HG03097 (cell line): ENCODE data around the gene GPC1.

Experiments
- ATAC-seq: cut with Tn5 transposase; IDR thresholded peaks from one replicate; pipeline ENCODE4 v1.9.1; 2021; ENCODE audit not compliant: unreplicated experiment, low FRiP score

Gene GPC1

DNA sequence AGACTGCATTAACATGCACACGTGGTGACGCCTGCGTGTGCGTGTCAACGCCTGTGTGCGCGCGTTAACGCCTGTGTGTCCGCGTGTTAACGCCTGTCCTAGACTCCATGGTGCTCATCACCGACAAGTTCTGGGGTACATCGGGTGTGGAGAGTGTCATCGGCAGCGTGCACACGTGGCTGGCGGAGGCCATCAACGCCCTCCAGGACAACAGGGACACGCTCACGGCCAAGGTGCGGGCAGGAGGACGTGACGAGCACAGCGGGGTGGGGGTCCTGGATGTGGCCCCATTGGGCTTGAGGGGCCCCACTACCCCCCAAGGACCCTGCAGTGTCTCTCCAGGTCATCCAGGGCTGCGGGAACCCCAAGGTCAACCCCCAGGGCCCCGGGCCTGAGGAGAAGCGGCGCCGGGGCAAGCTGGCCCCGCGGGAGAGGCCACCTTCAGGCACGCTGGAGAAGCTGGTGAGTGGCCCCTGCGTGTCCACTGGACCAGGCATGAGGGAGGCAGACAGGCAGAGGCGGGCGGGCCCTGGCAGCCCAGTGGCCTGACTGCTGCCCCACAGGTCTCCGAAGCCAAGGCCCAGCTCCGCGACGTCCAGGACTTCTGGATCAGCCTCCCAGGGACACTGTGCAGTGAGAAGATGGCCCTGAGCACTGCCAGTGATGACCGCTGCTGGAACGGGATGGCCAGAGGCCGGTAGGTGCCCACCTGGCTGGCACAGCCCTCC lies 29.2 kb downstream of the GPC1 start:
- no peak for ATAC-seq

- ATAC-seq = no peak
Observed at GRCh38 chr2:240465268-240465764, 29.9 kb downstream of the GPC1 start.

GRCh38 chr2:240465765-240466578 lies 30.5 kb downstream of the GPC1 start:
- no peak for ATAC-seq

- ATAC-seq = no peak
Observed at GRCh38 chr2:240466579-240467148, 31.2 kb downstream of the GPC1 start.

DNA sequence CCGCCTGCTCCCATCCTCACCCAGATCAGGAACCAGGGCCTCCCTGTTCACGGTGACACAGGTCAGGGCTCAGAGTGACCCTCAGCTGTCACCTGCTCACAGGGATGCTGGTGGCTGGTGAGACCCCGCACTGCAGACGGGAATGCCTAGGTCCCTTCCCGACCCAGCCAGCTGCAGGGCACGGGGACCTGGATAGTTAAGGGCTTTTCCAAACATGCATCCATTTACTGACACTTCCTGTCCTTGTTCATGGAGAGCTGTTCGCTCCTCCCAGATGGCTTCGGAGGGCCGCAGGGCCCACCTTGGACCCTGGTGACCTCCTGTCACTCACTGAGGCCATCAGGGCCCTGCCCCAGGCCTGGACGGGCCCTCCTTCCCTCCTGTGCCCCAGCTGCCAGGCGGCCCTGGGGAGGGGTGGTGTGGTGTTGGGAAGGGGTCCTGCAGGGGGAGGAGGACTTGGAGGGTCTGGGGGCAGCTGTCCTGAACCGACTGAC lies 31.7 kb downstream of the GPC1 start:
- ATAC-seq = no peak

GRCh38 chr2:240467659-240468302 lies 32.3 kb downstream of the GPC1 start:
- no peak for ATAC-seq

DNA sequence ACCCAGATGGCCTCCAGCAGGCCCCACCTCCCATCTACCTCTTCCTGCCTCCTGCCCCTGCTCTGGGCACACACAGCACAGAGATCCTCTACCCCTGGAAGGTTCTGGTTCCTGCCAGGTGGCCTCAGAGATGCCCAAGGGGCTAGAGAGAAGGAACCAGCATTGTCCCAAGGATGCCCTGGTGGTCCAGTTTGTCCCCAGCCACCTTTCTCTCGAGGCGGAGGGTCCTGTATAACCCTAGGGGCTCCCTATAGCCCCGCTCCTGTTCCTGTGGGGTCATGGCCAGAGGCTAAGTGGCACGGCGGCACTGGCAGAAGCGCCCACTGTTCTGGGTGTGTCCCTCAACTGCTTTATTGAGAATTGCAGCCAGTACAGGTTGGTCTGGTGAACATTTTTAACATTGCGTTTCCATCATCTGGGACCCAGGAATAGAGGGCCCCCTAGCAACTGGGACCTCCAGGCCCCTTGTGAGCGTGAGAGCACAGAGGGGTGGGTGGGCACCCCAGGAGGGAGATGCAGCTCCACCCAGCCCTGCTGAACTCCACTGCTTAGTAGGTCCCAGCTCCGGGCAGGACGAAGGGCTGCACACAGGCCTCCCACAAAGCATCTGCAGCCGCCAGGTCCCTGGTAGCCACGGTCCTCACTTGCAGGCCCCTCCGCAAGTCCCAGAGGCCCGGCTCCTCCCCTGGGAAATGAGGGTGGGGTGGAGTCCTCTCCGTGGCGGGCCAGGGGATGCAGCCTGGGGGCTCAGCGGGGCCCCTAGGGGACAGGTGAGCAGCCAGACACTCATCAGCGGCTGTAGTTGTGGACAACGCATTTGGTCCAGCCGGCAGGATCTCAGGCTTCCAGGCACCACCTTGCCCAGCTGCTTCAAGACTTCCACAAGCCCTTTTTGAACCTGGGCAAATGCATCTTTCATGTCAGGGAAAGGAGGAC lies 33.1 kb downstream of the GPC1 start:
- no peak for ATAC-seq

DNA sequence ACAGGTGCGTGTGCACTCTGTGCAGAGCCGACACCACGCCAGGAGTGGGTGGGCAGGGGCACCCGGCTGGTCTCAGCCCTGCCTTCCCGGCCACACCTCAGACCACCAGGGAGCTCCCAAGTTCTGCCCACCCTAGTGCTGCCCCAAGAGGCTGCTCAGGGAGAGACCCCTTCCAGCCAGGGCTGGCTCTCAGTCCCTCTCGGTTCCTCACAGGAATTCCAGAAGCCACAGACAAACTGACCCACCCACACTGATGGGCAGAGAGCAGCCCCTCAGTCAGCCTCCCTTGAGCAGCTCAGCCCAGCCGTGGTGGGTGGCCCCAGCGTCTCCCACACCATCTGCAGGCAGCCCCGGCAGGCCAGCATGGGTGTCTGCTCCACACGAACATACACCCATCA lies 33.8 kb downstream of the GPC1 start:
- no peak for ATAC-seq

DNA sequence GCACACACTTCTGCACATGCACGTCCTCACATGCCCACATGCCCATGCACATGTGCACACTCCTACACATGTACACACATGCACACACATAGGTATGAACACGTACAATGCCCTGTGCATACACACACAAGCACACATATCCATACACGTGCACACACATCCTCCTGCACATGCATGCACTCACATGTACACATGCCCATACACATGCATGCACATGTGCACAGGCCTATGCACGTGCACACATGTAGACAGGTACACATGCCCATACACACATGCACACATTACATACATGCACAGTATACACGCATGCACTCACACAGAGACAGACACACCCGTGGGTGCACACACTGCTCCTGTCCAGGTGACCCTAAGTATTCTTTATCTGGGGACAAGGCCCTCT lies 34.3 kb downstream of the GPC1 start:
- no peak for ATAC-seq

- ATAC-seq = no peak
Observed at GRCh38 chr2:240472078-240472790, 36.8 kb downstream of the GPC1 start.

DNA sequence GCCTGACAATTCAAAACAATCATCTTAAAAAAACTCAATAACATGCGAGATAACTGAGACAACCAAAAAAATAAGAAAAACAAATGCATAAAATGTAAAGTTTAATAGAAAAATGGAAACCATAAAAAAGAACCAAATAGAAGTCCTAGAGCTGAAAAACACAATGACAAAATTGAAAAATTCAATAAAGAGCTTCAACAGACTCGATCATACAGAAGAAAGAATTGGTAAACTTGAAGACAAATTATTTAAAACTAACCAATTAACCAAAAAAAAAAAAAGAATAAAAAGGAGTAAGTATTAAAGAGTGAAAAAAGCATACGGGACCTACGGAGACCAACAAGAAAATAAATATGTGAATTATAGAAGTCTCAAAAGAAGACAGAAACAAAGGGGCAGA lies 37.7 kb downstream of the GPC1 start:
- no peak for ATAC-seq

DNA sequence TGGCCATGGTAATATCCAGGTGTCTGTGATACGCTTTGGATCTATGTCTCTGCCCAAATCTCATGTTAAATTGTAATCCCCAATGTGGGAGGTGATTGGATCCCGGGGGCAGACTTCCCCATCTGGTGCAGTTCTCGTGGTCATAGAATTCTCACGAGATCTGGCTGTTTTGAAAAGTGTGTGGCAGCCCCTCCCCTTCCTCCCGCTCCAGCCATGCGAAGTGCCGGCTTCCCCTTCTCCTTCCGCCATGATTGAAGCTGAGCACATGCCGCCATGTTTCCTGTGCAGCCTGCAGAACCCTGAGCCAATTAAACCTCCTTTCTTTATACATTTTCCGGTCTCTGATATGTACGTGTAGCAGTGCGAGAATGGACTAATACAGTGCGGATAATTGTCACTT lies 42.5 kb downstream of the GPC1 start:
- no peak for ATAC-seq

- no peak for ATAC-seq
Observed at GRCh38 chr2:240478346-240479110, 43.1 kb downstream of the GPC1 start.

DNA sequence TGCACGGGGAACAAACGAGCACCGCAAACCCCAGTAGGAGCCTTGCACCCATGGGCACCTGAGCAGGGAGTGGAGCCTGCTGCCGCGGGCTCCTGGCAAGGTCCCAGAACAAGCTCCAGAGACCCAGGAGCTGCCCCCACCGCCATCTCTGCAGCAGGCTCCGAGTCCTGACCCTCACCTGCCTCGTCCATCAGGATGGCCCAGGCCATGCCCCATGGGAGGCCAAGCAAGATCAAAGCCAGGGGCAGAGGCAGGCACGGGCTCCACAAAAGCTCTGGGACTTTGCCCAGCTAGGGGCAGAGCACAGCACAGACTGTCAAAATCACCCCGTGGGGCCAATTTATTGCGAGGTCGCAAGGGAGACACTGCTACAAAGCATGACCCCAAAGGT lies 43.6 kb downstream of the GPC1 start:
- no peak for ATAC-seq

- no peak for ATAC-seq
Observed at GRCh38 chr2:240480834-240481623, 45.6 kb downstream of the GPC1 start.

- ATAC-seq = no peak
Observed at GRCh38 chr2:240481720-240482119, 46.3 kb downstream of the GPC1 start.

- ATAC-seq = no peak
Observed at GRCh38 chr2:240482141-240482540, 46.7 kb downstream of the GPC1 start.

DNA sequence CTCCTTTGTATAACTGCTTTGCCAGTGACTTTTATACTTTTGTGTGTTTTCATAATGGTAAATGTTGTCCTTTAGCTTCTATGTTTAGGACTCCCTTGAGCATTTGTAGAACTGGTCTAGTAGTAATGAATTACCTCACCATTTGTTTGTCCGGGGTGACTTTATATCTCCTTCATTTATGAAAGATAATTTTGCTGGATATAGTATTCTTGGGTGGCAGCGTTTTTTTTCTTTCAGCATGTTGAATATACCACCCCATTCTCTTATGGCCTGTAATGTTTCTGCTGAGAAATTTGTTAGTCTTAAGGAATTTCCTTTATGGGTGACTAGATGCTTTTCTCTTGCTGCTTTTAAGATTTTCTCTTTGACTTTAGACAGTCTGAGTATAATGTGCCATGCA lies 56.0 kb downstream of the GPC1 start:
- ATAC-seq = no peak
